Fibroblast of villous mesenchyme (primary cell): ENCODE results near the gene HIBCH. TPM values are rescaled to one million over a fixed set of nuclear protein-coding genes. Genes with fewer than 3 reads are reported as not detected.
A peak's percentile ranks its signal among the peaks of the same experiment; 100 is the strongest.
"Not testable (repeated sequence)": the region's sequence is repeated elsewhere in the genome, so short reads cannot be mapped to it uniquely, and the experiment has no call there.

Source experiments
- DNase-seq: peaks from one replicate; pipeline ENCODE4 v3.0.0-alpha.2; 2010; ENCODE audit warnings: low read depth
- H3K4me3 ChIP-seq: 2 replicates; pipeline ENCODE4 v1.5.1; 2011; ENCODE audit warnings: low read depth, mild to moderate bottlenecking, low read length
- CTCF ChIP-seq: IDR thresholded peaks from 2 replicates; pipeline ENCODE4 v1.5.1; 2012; ENCODE audit warnings: low read depth, mild to moderate bottlenecking, low read length; ENCODE audit not compliant: insufficient read depth
- total RNA-seq: library from RNA; depleted of rRNA; stranded (reverse); fragments of >200 nt; gene quantifications from 2 replicates; pipeline ENCODE4 v1.2.3, GENCODE V29; 2012

The HIBCH gene
- total RNA-seq, 1 donor: 18.6 TPM

GRCh38 chr2:190323406-190323805 lies 3.8 kb upstream of the HIBCH start:
- no peak for TF ChIP-seq CTCF
- DNase-seq: no peak
- H3K4me3 ChIP-seq: no peak overlapping the region

- H3K4me3 ChIP-seq: no peak overlapping the region
- TF ChIP-seq CTCF: no peak
Measured at GRCh38 chr2:190320696-190321095, 1.1 kb upstream of the HIBCH start.

GRCh38 chr2:190318931-190319554 lies 583 bp downstream of the HIBCH start:
- H3K4me3 ChIP-seq: peak overlapping the region; percentile 83
- TF ChIP-seq CTCF: no peak
- DNase-seq: no peak

More at GRCh38 chr2:190320696-190321095, 1.1 kb upstream of the HIBCH start:
- DNase-seq: no peak

GRCh38 chr2:190318514-190318913 lies 1.1 kb downstream of the HIBCH start:
- DNase-seq: no peak
- no peak for TF ChIP-seq CTCF
- peak overlapping the region; percentile 83 for H3K4me3 ChIP-seq

GRCh38 chr2:190315273-190315672 lies 4.4 kb downstream of the HIBCH start:
- no peak for TF ChIP-seq CTCF
- no peak for DNase-seq
- no peak overlapping the region for H3K4me3 ChIP-seq

GRCh38 chr2:190313880-190314279 lies 5.7 kb downstream of the HIBCH start:
- DNase-seq: no peak
- no peak for TF ChIP-seq CTCF
- no peak overlapping the region for H3K4me3 ChIP-seq

- DNase-seq, H3K4me3 ChIP-seq: not testable (repeated sequence)
Measured at GRCh38 chr2:190312635-190313025, 7.0 kb downstream of the HIBCH start.
